H1 (cell line): ENCODE data around the gene DFFB. TPM values are rescaled to one million over a fixed set of nuclear protein-coding genes. Genes with fewer than 3 reads are reported as not detected.

Source experiments
- CTCF ChIA-PET: fragments of 300-600 bp; sonication (Branson Sonifier 250); formaldehyde crosslinking; loops from one replicate; lab custom pipeline; 2021; ENCODE audit not compliant: partially characterized antibody; lab: Charles Lee
- POLR2A ChIA-PET: fragments of 300-600 bp; sonication (Branson Sonifier 250); formaldehyde crosslinking; loops from one replicate; lab custom pipeline; 2021; ENCODE audit warnings: inconsistent platforms; ENCODE audit not compliant: partially characterized antibody; lab: Charles Lee
- DNase-seq, 2 experiments: peaks; one replicate each; pipeline versions ENCODE4 v3.0.0 to v3.0.0-alpha.2; 2010 to 2022; ENCODE audit warnings: low spot score in 2 of 2, low read depth in 1 of 2, mixed read lengths in 1 of 2
- FAIRE-seq: peaks from 2 replicates; lab custom pipeline; 2011; peaks lifted over from hg19 to GRCh38; lab: Jason Lieb, UNC
- H2AFZ ChIP-seq: 2 replicates; pipeline ENCODE4 v1.8.1; 2012; ENCODE audit warnings: low read length, inconsistent platforms
- H2AK5ac ChIP-seq: 2 replicates; pipeline ENCODE4 v1.6.1; 2013; ENCODE audit warnings: low read depth, low read length
- H2BK120ac ChIP-seq: replicated peaks from 2 replicates; pipeline ENCODE3; 2013; ENCODE audit warnings: low read depth, low read length, inconsistent platforms
- H2BK12ac ChIP-seq: 2 replicates; pipeline ENCODE4 v1.6.1; 2013; ENCODE audit warnings: low read depth, low read length
- H2BK15ac ChIP-seq: 2 replicates; pipeline ENCODE4 v1.6.1; 2013; ENCODE audit warnings: low read length
- H2BK20ac ChIP-seq: 2 replicates; pipeline ENCODE4 v1.6.1; 2013; ENCODE audit warnings: low read length
- H2BK5ac ChIP-seq: 2 replicates; pipeline ENCODE4 v1.6.1; 2013; ENCODE audit warnings: low read depth, low read length
- H3K14ac ChIP-seq: 2 replicates; pipeline ENCODE4 v1.6.1; 2013; ENCODE audit warnings: inconsistent platforms; ENCODE audit not compliant: insufficient read length
- H3K18ac ChIP-seq: 2 replicates; pipeline ENCODE4 v1.6.1; 2013; ENCODE audit warnings: low read length; ENCODE audit errors: extremely low read depth
- H3K23ac ChIP-seq: 2 replicates; pipeline ENCODE4 v1.6.1; 2013; ENCODE audit warnings: inconsistent platforms; ENCODE audit not compliant: insufficient read length
- H3K23me2 ChIP-seq: 2 replicates; pipeline ENCODE4 v1.6.1; 2013; ENCODE audit warnings: low read depth, low read length
- H3K27ac ChIP-seq: 2 replicates; pipeline ENCODE4 v1.6.1; 2011; ENCODE audit warnings: low read depth, low read length, inconsistent platforms
- H3K27me3 ChIP-seq, 4 experiments: replicated peaks in 1 of 4; 1 replicate in 1 of 4; 2 replicates in 3 of 4; pipeline versions ENCODE4 v1.6.1 to v1.8.1; 2011 to 2013; ENCODE audit warnings: low read length in 3 of 4, mild to moderate bottlenecking in 3 of 4, inconsistent platforms in 2 of 4, mixed read lengths in 2 of 4, moderate library complexity in 1 of 4; ENCODE audit not compliant: control insufficient read depth in 3 of 4, insufficient read depth in 3 of 4; ENCODE audit errors: extremely low read depth in 1 of 4
- H3K36me3 ChIP-seq, 4 experiments: 2 replicates each; pipeline versions ENCODE4 v1.6.1 to v1.8.1; 2011 to 2013; ENCODE audit warnings: mild to moderate bottlenecking in 4 of 4, low read length in 3 of 4, moderate library complexity in 2 of 4, control low read depth in 1 of 4, inconsistent platforms in 1 of 4; ENCODE audit not compliant: insufficient read depth in 4 of 4, control insufficient read depth in 2 of 4
- H3K4ac ChIP-seq: replicated peaks from 2 replicates; pipeline ENCODE3; 2013; ENCODE audit warnings: low read length, low read depth, mixed read lengths, inconsistent platforms; ENCODE audit not compliant: insufficient read length
- H3K4me1 ChIP-seq, 4 experiments: replicated peaks in 1 of 4; 1 replicate in 1 of 4; 2 replicates in 3 of 4; pipeline versions ENCODE4 v1.6.1 to v1.8.1; 2011 to 2013; ENCODE audit warnings: low read length in 3 of 4, inconsistent platforms in 2 of 4, mixed read lengths in 1 of 4; ENCODE audit not compliant: insufficient read depth in 4 of 4, control insufficient read depth in 3 of 4
- H3K4me2 ChIP-seq, 2 experiments: 2 replicates each; pipeline versions ENCODE4 v1.6.1 to v1.8.1; 2011 to 2013; ENCODE audit warnings: low read depth in 2 of 2, low read length in 2 of 2, control low read depth in 1 of 2, inconsistent platforms in 1 of 2, mild to moderate bottlenecking in 1 of 2; ENCODE audit not compliant: insufficient read depth in 1 of 2
- H3K4me3 ChIP-seq, 4 experiments: fragments of 200-600, 300-600 bp in 1 of 4; sonication (generic), shearing (Covaris generic), sonication (Bioruptor Twin) in 1 of 4; 2 replicates each; pipeline versions ENCODE4 v1.5.1 to v1.8.1; 2011 to 2016; ENCODE audit warnings: low read length in 4 of 4, low read depth in 3 of 4, control low read depth in 2 of 4, inconsistent platforms in 2 of 4, mild to moderate bottlenecking in 2 of 4, mixed read lengths in 1 of 4, moderate library complexity in 1 of 4; ENCODE audit not compliant: insufficient read depth in 2 of 4; ENCODE audit errors: extremely low read depth in 1 of 4
- H3K56ac ChIP-seq: replicated peaks from 2 replicates; pipeline ENCODE3; 2013; ENCODE audit warnings: low read depth, mild to moderate bottlenecking, mixed read lengths, low read length, inconsistent platforms; ENCODE audit not compliant: insufficient read length
- H3K79me1 ChIP-seq: 2 replicates; pipeline ENCODE4 v1.6.1; 2013; ENCODE audit warnings: low read depth, low read length, control low read depth
- H3K79me2 ChIP-seq, 2 experiments: 2 replicates each; pipeline versions ENCODE4 v1.6.1 to v1.8.1; 2012 to 2013; ENCODE audit warnings: low read length in 2 of 2, mild to moderate bottlenecking in 2 of 2, inconsistent platforms in 1 of 2; ENCODE audit not compliant: insufficient read depth in 2 of 2, control insufficient read depth in 1 of 2
- H3K9ac ChIP-seq, 4 experiments: replicated peaks in 1 of 4; 1 replicate in 1 of 4; 2 replicates in 3 of 4; pipeline versions ENCODE4 v1.6.1 to v1.8.1; 2011 to 2013; ENCODE audit warnings: low read depth in 3 of 4, low read length in 3 of 4, control low read depth in 2 of 4, mild to moderate bottlenecking in 2 of 4, moderate library complexity in 2 of 4, inconsistent platforms in 1 of 4; ENCODE audit errors: extremely low read depth in 1 of 4
- H3K9me3 ChIP-seq, 2 experiments: 2 replicates each; pipeline versions ENCODE4 v1.6.1 to v1.8.1; 2012 to 2013; ENCODE audit warnings: mild to moderate bottlenecking in 2 of 2, moderate library complexity in 2 of 2, control low read depth in 1 of 2, inconsistent platforms in 1 of 2, low read depth in 1 of 2, low read length in 1 of 2, mixed read lengths in 1 of 2; ENCODE audit not compliant: insufficient read depth in 2 of 2
- H4K20me1 ChIP-seq, 2 experiments: replicated peaks in 1 of 2; 2 replicates each; pipeline versions ENCODE3 to v1.8.1; 2011 to 2013; ENCODE audit warnings: inconsistent platforms in 2 of 2, low read length in 2 of 2, mild to moderate bottlenecking in 1 of 2; ENCODE audit not compliant: insufficient read depth in 2 of 2, control insufficient read depth in 1 of 2
- H4K5ac ChIP-seq: 2 replicates; pipeline ENCODE4 v1.6.1; 2013; ENCODE audit warnings: low read length, low read depth, mixed read lengths, inconsistent platforms; ENCODE audit not compliant: insufficient read length
- H4K8ac ChIP-seq: 2 replicates; pipeline ENCODE4 v1.8.0; 2013; ENCODE audit warnings: mild to moderate bottlenecking, moderate library complexity, low read length, inconsistent platforms; ENCODE audit not compliant: insufficient read depth; ENCODE audit errors: extremely low read depth
- H4K91ac ChIP-seq: replicated peaks from 2 replicates; pipeline ENCODE3; 2013; ENCODE audit warnings: low read length, mixed read lengths, inconsistent platforms; ENCODE audit not compliant: insufficient read length
- ATF3 ChIP-seq: IDR thresholded peaks from 2 replicates; pipeline ENCODE4 v1.6.1; 2011; ENCODE audit warnings: low read depth, mild to moderate bottlenecking, low read length; ENCODE audit not compliant: insufficient read depth
- BACH1 ChIP-seq: IDR thresholded peaks from 2 replicates; pipeline ENCODE4 v1.6.1; 2012; ENCODE audit warnings: low read length, improper control_type of control experiment
- GABPA ChIP-seq: IDR thresholded peaks from 2 replicates; pipeline ENCODE4 v1.6.1; 2011; ENCODE audit warnings: mild to moderate bottlenecking, low read length, moderate library complexity, borderline replicate concordance; ENCODE audit not compliant: insufficient read depth
- YY1 ChIP-seq: IDR thresholded peaks from 2 replicates; pipeline ENCODE4 v1.6.1; 2011; ENCODE audit warnings: low read depth, mild to moderate bottlenecking, low read length
- WGBS, 2 experiments: shearing (Covaris generic) in 1 of 2; methylation state at CpG; one replicate each; pipeline versions ENCODE4 v1.1.6 to v1.1.7; 2013 to 2015; ENCODE audit warnings: low lambda C conversion rate in 2 of 2, mixed read lengths in 2 of 2, inconsistent platforms in 1 of 2, low coverage in 1 of 2, missing lambda C conversion rate in 1 of 2; ENCODE audit not compliant: insufficient replicate concordance in 2 of 2, insufficient coverage in 1 of 2, insufficient read length in 1 of 2; ENCODE audit errors: extremely low coverage in 1 of 2, missing lambda C conversion rate in 1 of 2; 5-methylcytosine and 5-hydroxymethylcytosine counted together
- polyA plus RNA-seq, 7 experiments: library from polyadenylated mRNA; depleted of rRNA in 3 of 7; stranded (reverse) in 5 of 7; unstranded in 2 of 7; fragments of >200 nt in 5 of 7; fragments of 200-250 nt in 2 of 7; gene quantifications; 1 replicate in 5 of 7; 2 replicates in 1 of 7; 4 replicates in 1 of 7; pipeline versions ENCODE4 v1.2.1 to v1.2.3, GENCODE V29; 2011 to 2013; ENCODE audit warnings: missing spikeins in 2 of 7, mixed read lengths in 2 of 7
- total RNA-seq: library from RNA; stranded (reverse); fragmentation: NEBNext Ultra II Directional; extraction: Animal tissue kit (Norgen Biotek cat#: 25700); gene quantifications from 2 replicates; pipeline ENCODE4 v1.2.1, GENCODE V29; 2021

Gene DFFB
- total and polyA plus RNA-seq, 2 of the 8 experiments (the other 6 are each of a cell fraction or from before 2014, with no cell fraction given), result 8.6 to 11.9 TPM

- H4K8ac ChIP-seq, result no peak overlapping the region
- WGBS, 2 experiments, result 87% methylated on average over 7 of the region's 7 CpGs; no CpG with 5 or more reads in 1 of the 2 experiments
- H3K4ac ChIP-seq, result no peak overlapping the region
- H3K9me3 ChIP-seq, result peaks cover 0 to 8% of the 10 kb centered on the region in 2 experiments; a peak in 1 of 4 replicates
- DNase-seq (no peak), FAIRE-seq (no peak)
- H4K5ac ChIP-seq, result no peak overlapping the region
- ChIA-PET CTCF (interaction anchor here (1.3 to 1.5 kb wide), 2 partner anchors 8 to 86 kb away, joined by 3 to 5 read pairs; no protein-coding TSS in a partner anchor), POLR2A (no interaction called here)
- no peak overlapping the region for H2BK5ac ChIP-seq
- H3K4me3 ChIP-seq, result no peak overlapping the region
- no peak overlapping the region for H3K14ac ChIP-seq
- H3K9ac ChIP-seq, result no peak overlapping the region
- peaks cover 0 to 2% of the 10 kb centered on the region in 2 experiments for H4K20me1 ChIP-seq
- no peak overlapping the region for H2BK12ac ChIP-seq
- no peak overlapping the region for H3K23ac ChIP-seq
- H2AFZ ChIP-seq, result no peak overlapping the region
- H2BK15ac ChIP-seq, result no peak overlapping the region
- H3K23me2 ChIP-seq, result no peaks in the 10 kb centered on the region; the same call in 1 of the 2 replicates
- TF ChIP-seq ATF3 (no peak), BACH1 (no peak), GABPA (no peak), YY1 (no peak)
- H3K4me2 ChIP-seq, result no peak overlapping the region
- H3K79me2 ChIP-seq, result no peaks in the 10 kb centered on the region
- H2BK20ac ChIP-seq, result no peak overlapping the region
- no peaks in the 10 kb centered on the region for H3K27me3 ChIP-seq
- H3K4me1 ChIP-seq, result no peaks in the 10 kb centered on the region
- peaks cover 0 to 9% (median 1%) of the 10 kb centered on the region in 4 experiments; a peak in 4 of 8 replicates for H3K36me3 ChIP-seq
- no peak overlapping the region for H2AK5ac ChIP-seq
- no peak overlapping the region for H4K91ac ChIP-seq
- no peak overlapping the region for H3K18ac ChIP-seq
- no peak overlapping the region for H2BK120ac ChIP-seq
- no peak overlapping the region for H3K56ac ChIP-seq
- no peak overlapping the region for H3K27ac ChIP-seq
- no peaks in the 10 kb centered on the region for H3K79me1 ChIP-seq
Measured at GRCh38 chr1:3871451-3871805, 14.2 kb downstream of the DFFB start.
